T follicular helper cell (primary cell): Measurements from ENCODE around the gene PKD1.
A peak's percentile ranks its signal among the peaks of the same experiment; 100 is the strongest.
"Not testable (repeated sequence)": the region's sequence is repeated elsewhere in the genome, so short reads cannot be mapped to it uniquely, and the experiment has no call there.

Experiments
- DNase-seq: peaks from one replicate; pipeline ENCODE4 v3.0.0-alpha.2; 2020; ENCODE audit warnings: low read depth

PKD1 gene

GRCh38 chr16:2107121-2107790 lies 28.4 kb downstream of the PKD1 start:
- DNase-seq = not testable (repeated sequence)

GRCh38 chr16:2106211-2106610 lies 29.5 kb downstream of the PKD1 start:
- not testable (repeated sequence) for DNase-seq

GRCh38 chr16:2105769-2106168 lies 29.9 kb downstream of the PKD1 start:
- DNase-seq = not testable (repeated sequence)

GRCh38 chr16:2105291-2105690 lies 30.4 kb downstream of the PKD1 start:
- DNase-seq = not testable (repeated sequence)

- DNase-seq = not testable (repeated sequence)
These were observed 31.2 kb downstream of the PKD1 start for GRCh38 chr16:2104464-2104863.

GRCh38 chr16:2102471-2102870 lies 33.2 kb downstream of the PKD1 start:
- DNase-seq = no peak

GRCh38 chr16:2101581-2101980 lies 34.1 kb downstream of the PKD1 start:
- DNase-seq = not testable (repeated sequence)

- DNase-seq = not testable (repeated sequence)
These were observed 38.0 kb downstream of the PKD1 start for GRCh38 chr16:2097689-2098088.

- DNase-seq = no peak
These were observed 38.7 kb downstream of the PKD1 start for GRCh38 chr16:2096853-2097595.

GRCh38 chr16:2095918-2096582 lies 39.6 kb downstream of the PKD1 start:
- no peak for DNase-seq

- no peak for DNase-seq
These were observed 40.3 kb downstream of the PKD1 start for GRCh38 chr16:2095315-2095853.

GRCh38 chr16:2093793-2094192 lies 41.9 kb downstream of the PKD1 start:
- DNase-seq = no peak

- no peak for DNase-seq
These were observed 42.8 kb downstream of the PKD1 start for GRCh38 chr16:2092866-2093265.

GRCh38 chr16:2092256-2092620 lies 43.5 kb downstream of the PKD1 start:
- no peak for DNase-seq

GRCh38 chr16:2091547-2092255 lies 44.0 kb downstream of the PKD1 start:
- no peak for DNase-seq

- peak; percentile 31 for DNase-seq
These were observed 44.7 kb downstream of the PKD1 start for GRCh38 chr16:2090777-2091546.

- no peak for DNase-seq
These were observed 45.3 kb downstream of the PKD1 start for GRCh38 chr16:2090481-2090776.

- DNase-seq = no peak
These were observed 45.8 kb downstream of the PKD1 start for GRCh38 chr16:2089706-2090480.

- DNase-seq = no peak
These were observed 46.8 kb downstream of the PKD1 start for GRCh38 chr16:2088759-2089358.
